HG03159 (cell line): ENCODE data around the gene CAMSAP1.

Source experiments
- ATAC-seq: cut with Tn5 transposase; IDR thresholded peaks from one replicate; pipeline ENCODE4 v1.9.1; 2021; ENCODE audit warnings: mild to moderate bottlenecking, moderate library complexity; ENCODE audit not compliant: unreplicated experiment

Gene CAMSAP1

GRCh38 chr9:135815830-135816650, 91.3 kb downstream of the CAMSAP1 start:
- ATAC-seq: no peak

GRCh38 chr9:135815413-135815812, 91.9 kb downstream of the CAMSAP1 start:
- ATAC-seq: no peak

- no peak for ATAC-seq
Measured at GRCh38 chr9:135814421-135815095, 92.8 kb downstream of the CAMSAP1 start.

GRCh38 chr9:135813671-135814290, 93.6 kb downstream of the CAMSAP1 start:
- no peak for ATAC-seq

GRCh38 chr9:135812961-135813360, 94.4 kb downstream of the CAMSAP1 start:
- ATAC-seq: no peak

GRCh38 chr9:135811801-135812200, 95.5 kb downstream of the CAMSAP1 start:
- no peak for ATAC-seq

GRCh38 chr9:135810806-135811575, 96.4 kb downstream of the CAMSAP1 start:
- ATAC-seq: no peak

- ATAC-seq: no peak
Measured at GRCh38 chr9:135809166-135809565, 98.2 kb downstream of the CAMSAP1 start.

- ATAC-seq: no peak
Measured at GRCh38 chr9:135805422-135806022, 101.8 kb downstream of the CAMSAP1 start.

- no peak for ATAC-seq
Measured at GRCh38 chr9:135804581-135805421, 102.5 kb downstream of the CAMSAP1 start.

- no peak for ATAC-seq
Measured at GRCh38 chr9:135803441-135803840, 103.9 kb downstream of the CAMSAP1 start.

GRCh38 chr9:135802876-135803419, 104.4 kb downstream of the CAMSAP1 start:
- ATAC-seq: no peak

GRCh38 chr9:135801070-135801469, 106.3 kb downstream of the CAMSAP1 start:
- ATAC-seq: no peak

GRCh38 chr9:135799261-135799660, 108.1 kb downstream of the CAMSAP1 start:
- ATAC-seq: no peak

- ATAC-seq: no peak
Measured at GRCh38 chr9:135798263-135798585, 109.1 kb downstream of the CAMSAP1 start.

GRCh38 chr9:135797507-135798262, 109.7 kb downstream of the CAMSAP1 start:
- no peak for ATAC-seq

GRCh38 chr9:135796784-135797485, 110.4 kb downstream of the CAMSAP1 start:
- no peak for ATAC-seq

GRCh38 chr9:135795391-135795790, 112.0 kb downstream of the CAMSAP1 start:
- ATAC-seq: no peak
